Esophagus squamous epithelium (tissue), 4 donors: ENCODE measurements around the gene RNASE8.

Experiments
- POLR2A ChIP-seq, 4 donors: fragments of 450-650 bp; IDR thresholded peaks; one replicate each; pipeline ENCODE4 v1.6.1; 2017; ENCODE audit warnings: antibody characterized with exemption in 4 of 4, mild to moderate bottlenecking in 4 of 4, moderate library complexity in 3 of 4
- TF ChIP-seq, protein P1 (sequence below), 6 experiments: fragments of 450-650 bp in 4 of 6; fragments of 200-600 bp in 2 of 6; sonication (generic) in 2 of 6; IDR thresholded peaks; one replicate each; pipeline ENCODE4 v1.5.1; 2016 to 2019; ENCODE audit warnings: antibody characterized with exemption in 6 of 6, mild to moderate bottlenecking in 4 of 6, moderate library complexity in 4 of 6

DNA sequence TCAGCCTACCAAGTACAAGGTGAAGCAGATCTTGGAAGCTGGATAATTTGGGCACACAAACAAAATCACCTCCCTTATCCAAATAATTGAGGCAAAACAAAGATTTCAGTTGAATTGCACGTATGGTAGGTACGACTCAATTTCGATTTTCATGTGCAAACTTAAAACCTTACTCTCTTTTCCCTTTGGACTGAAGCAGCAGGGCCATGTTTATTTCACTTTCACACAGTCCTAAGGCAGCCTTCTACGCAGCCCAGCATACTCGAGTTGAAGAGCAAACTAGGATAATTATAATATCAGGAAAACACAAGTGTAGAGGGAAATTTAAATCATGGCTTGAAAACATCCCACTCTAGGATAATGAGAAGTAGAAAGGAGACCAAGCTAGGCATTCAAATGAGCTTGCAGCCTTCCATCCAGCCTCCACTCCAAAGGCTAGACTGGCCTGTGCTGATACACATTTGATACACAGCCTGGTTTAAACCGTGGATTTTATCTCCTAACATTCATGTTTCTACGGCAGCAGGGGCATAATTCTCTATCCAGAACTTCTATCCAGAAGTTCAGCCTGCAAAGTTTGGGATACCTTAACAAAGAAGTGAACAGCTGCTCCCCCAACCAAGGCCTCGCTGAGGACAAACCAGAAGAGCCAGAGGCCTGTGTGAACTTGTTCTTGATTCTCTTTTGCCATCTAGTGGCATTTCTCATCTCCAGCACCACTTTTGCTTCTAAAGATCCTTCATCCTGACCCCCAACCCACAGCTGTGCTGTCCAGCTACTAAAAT, 17.8 kb upstream of the RNASE8 start:
- TF ChIP-seq, protein P1, sequence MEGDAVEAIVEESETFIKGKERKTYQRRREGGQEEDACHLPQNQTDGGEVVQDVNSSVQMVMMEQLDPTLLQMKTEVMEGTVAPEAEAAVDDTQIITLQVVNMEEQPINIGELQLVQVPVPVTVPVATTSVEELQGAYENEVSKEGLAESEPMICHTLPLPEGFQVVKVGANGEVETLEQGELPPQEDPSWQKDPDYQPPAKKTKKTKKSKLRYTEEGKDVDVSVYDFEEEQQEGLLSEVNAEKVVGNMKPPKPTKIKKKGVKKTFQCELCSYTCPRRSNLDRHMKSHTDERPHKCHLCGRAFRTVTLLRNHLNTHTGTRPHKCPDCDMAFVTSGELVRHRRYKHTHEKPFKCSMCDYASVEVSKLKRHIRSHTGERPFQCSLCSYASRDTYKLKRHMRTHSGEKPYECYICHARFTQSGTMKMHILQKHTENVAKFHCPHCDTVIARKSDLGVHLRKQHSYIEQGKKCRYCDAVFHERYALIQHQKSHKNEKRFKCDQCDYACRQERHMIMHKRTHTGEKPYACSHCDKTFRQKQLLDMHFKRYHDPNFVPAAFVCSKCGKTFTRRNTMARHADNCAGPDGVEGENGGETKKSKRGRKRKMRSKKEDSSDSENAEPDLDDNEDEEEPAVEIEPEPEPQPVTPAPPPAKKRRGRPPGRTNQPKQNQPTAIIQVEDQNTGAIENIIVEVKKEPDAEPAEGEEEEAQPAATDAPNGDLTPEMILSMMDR (IDR thresholded peaks at IDR 0.05): peak; percentile 34 to 73 (median 64)
- TF ChIP-seq POLR2A (IDR thresholded peaks at IDR 0.05): no peak
